T-cell (primary cell): ENCODE results near the gene PTTG1IP. TPM values are rescaled to one million over a fixed set of nuclear protein-coding genes. Genes with fewer than 3 reads are reported as not detected.

ENCODE experiments used
- ATAC-seq, 4 experiments: fragments of 200-7000 bp in 3 of 4; fragments of 150-1000 bp in 1 of 4; cut with Tn5 transposase; replicated peaks in 1 of 4; 1 replicate in 3 of 4; 2 replicates in 1 of 4; pipeline ENCODE4 v1.10.0; 2021; ENCODE audit warnings: moderate library complexity in 3 of 4, mild to moderate bottlenecking in 2 of 4, moderate number of reproducible peaks in 1 of 4
- CTCF ChIA-PET, 2 donors: fragments of 300-600 bp; sonication (Branson Sonifier 250); formaldehyde crosslinking; loops; one replicate each; lab custom pipeline; 2022; ENCODE audit warnings: antibody characterized with exemption in 2 of 2; lab: Charles Lee
- POLR2A ChIA-PET, 2 donors: fragments of 300-600 bp; sonication (Branson Sonifier 250); formaldehyde crosslinking; loops; one replicate each; lab custom pipeline; 2022; ENCODE audit warnings: antibody characterized with exemption in 2 of 2; lab: Charles Lee
- DNase-seq, 35 experiments: peaks; one replicate each; pipeline versions ENCODE4 v3.0.0 to v3.0.0-alpha.2; 2013 to 2023
- H3K27ac ChIP-seq: one replicate; pipeline ENCODE4 v1.5.1; 2013; ENCODE audit warnings: low read length
- H3K27me3 ChIP-seq, 2 experiments: replicated peaks in 1 of 2; 1 replicate in 1 of 2; 2 replicates in 1 of 2; pipeline versions ENCODE4 v1.6.1 to v1.7.0; 2013; ENCODE audit warnings: low read length in 1 of 2, mixed read lengths in 1 of 2; ENCODE audit not compliant: control insufficient read depth in 2 of 2, insufficient read depth in 2 of 2; ENCODE audit errors: extremely low read depth in 1 of 2
- H3K36me3 ChIP-seq, 2 donors: 1 replicate in 1 of 2; 2 replicates in 1 of 2; pipeline versions ENCODE4 v1.6.1 to v1.7.0; 2013; ENCODE audit warnings: low read length in 1 of 2; ENCODE audit not compliant: control insufficient read depth in 2 of 2, insufficient read depth in 1 of 2; ENCODE audit errors: extremely low read depth in 1 of 2
- H3K4me1 ChIP-seq, 2 experiments: 1 replicate in 1 of 2; 2 replicates in 1 of 2; pipeline versions ENCODE4 v1.6.1 to v1.7.0; 2013; ENCODE audit warnings: low read length in 2 of 2, mixed read lengths in 1 of 2; ENCODE audit not compliant: insufficient read depth in 2 of 2, control insufficient read depth in 1 of 2; ENCODE audit errors: extremely low read depth in 1 of 2
- H3K4me3 ChIP-seq, 2 donors: 1 replicate in 1 of 2; 2 replicates in 1 of 2; pipeline versions ENCODE4 v1.5.1 to v1.7.0; 2013; ENCODE audit warnings: mild to moderate bottlenecking in 2 of 2, low read length in 1 of 2, moderate library complexity in 1 of 2; ENCODE audit not compliant: control insufficient read depth in 1 of 2; ENCODE audit errors: extremely low read depth in 1 of 2
- H3K9me3 ChIP-seq: 2 replicates; pipeline ENCODE4 v1.7.0; 2013
- H3K27ac Mint-ChIP-seq, 2 donors: one replicate each; pipeline ENCODE4 v1.8.0; 2020 to 2021; ENCODE audit warnings: mild to moderate bottlenecking in 2 of 2, mixed read lengths in 2 of 2
- H3K27me3 Mint-ChIP-seq, 2 donors: one replicate each; pipeline ENCODE4 v1.8.0; 2021 to 2022; ENCODE audit warnings: mixed read lengths in 2 of 2
- H3K36me3 Mint-ChIP-seq: one replicate; pipeline ENCODE4 v1.8.0; 2021; ENCODE audit warnings: mixed read lengths
- H3K4me1 Mint-ChIP-seq, 3 donors: one replicate each; pipeline ENCODE4 v1.8.0; 2020 to 2022; ENCODE audit warnings: mixed read lengths in 3 of 3, mild to moderate bottlenecking in 1 of 3
- H3K4me3 Mint-ChIP-seq, 3 donors: one replicate each; pipeline ENCODE4 v1.8.0; 2020 to 2022; ENCODE audit warnings: mild to moderate bottlenecking in 3 of 3, mixed read lengths in 3 of 3, moderate library complexity in 3 of 3
- H3K9me3 Mint-ChIP-seq, 3 donors: one replicate each; pipeline ENCODE4 v1.8.0; 2020 to 2022; ENCODE audit warnings: mixed read lengths in 3 of 3
- WGBS: methylation state at CpG from one replicate; pipeline ENCODE4 v1.1.5; 2013; ENCODE audit warnings: missing lambda C conversion rate; ENCODE audit not compliant: insufficient coverage; 5-methylcytosine and 5-hydroxymethylcytosine counted together
- total RNA-seq, 35 experiments: library from RNA in 6 of 35; stranded (reverse) in 6 of 35; fragments of 120-200 nt in 1 of 35; gene quantifications; one replicate each; pipeline versions ENCODE4 v1.2.1 to v1.2.4 and lab custom pipeline; 2013 to 2026

Gene PTTG1IP
- total RNA-seq, 5 donors from 2014 or later (not counting 1 experiment from before 2014, with no cell fraction given) = 73.4 to 91.1 (median 90.2) TPM

- WGBS = 98% methylated on average over 13 of the region's 15 CpGs
- Mint-ChIP-seq H3K9me3 (no peaks in the 10 kb centered on the region), H3K36me3 (peaks cover 22% of the 10 kb centered on the region), H3K4me3 (no peak overlapping the region), H3K4me1 (peaks cover 9 to 21% (median 17%) of the 10 kb centered on the region in 3 donors), H3K27ac (no peak overlapping the region), H3K27me3 (no peaks in the 10 kb centered on the region)
- no peak for ATAC-seq
- Histone ChIP-seq H3K36me3 (peaks cover 43 to 88% of the 10 kb centered on the region in 2 donors), H3K4me1 (peaks cover 3 to 56% of the 10 kb centered on the region in 2 experiments), H3K4me3 (no peak overlapping the region), H3K27me3 (no peaks in the 10 kb centered on the region), H3K27ac (no peak overlapping the region), H3K9me3 (no peaks in the 10 kb centered on the region)
- ChIA-PET POLR2A (no interaction called here), CTCF (interaction anchor here (0.7 to 0.9 kb wide), 2 partner anchors 9 to 91 kb away, joined by 3 read pairs; no protein-coding TSS in a partner anchor)
- DNase-seq = no peak
Measured at GRCh38 chr21:44891631-44892031, 18.1 kb upstream of the PTTG1IP start.

GRCh38 chr21:44890961-44891541, 17.6 kb upstream of the PTTG1IP start:
- H3K9me3 Mint-ChIP-seq = no peaks in the 10 kb centered on the region
- H3K9me3 ChIP-seq = no peaks in the 10 kb centered on the region
- peaks cover 9 to 21% (median 17%) of the 10 kb centered on the region in 3 donors for H3K4me1 Mint-ChIP-seq
- H3K27ac ChIP-seq = no peak overlapping the region
- ChIA-PET CTCF (no interaction called here), POLR2A (no interaction called here)
- DNase-seq (no peak), ATAC-seq (no peak)
- peak overlapping the region; percentile 19 to 72 for H3K27ac Mint-ChIP-seq
- peaks cover 3 to 62% of the 10 kb centered on the region in 2 experiments for H3K4me1 ChIP-seq
- no peaks in the 10 kb centered on the region for H3K27me3 Mint-ChIP-seq
- no peak overlapping the region for H3K4me3 Mint-ChIP-seq
- no peaks in the 10 kb centered on the region for H3K27me3 ChIP-seq
- no peak overlapping the region for H3K4me3 ChIP-seq
- peaks cover 44 to 90% of the 10 kb centered on the region in 2 donors for H3K36me3 ChIP-seq
- peaks cover 21% of the 10 kb centered on the region for H3K36me3 Mint-ChIP-seq
- 95% methylated on average over 7 of the region's 9 CpGs for WGBS

GRCh38 chr21:44890338-44890931, 16.9 kb upstream of the PTTG1IP start:
- H3K36me3 Mint-ChIP-seq = peaks cover 18% of the 10 kb centered on the region
- WGBS = 93% methylated on average over 15 of the region's 24 CpGs
- ATAC-seq (no peak), DNase-seq (no peak)
- POLR2A ChIA-PET = no interaction called here
- Histone ChIP-seq H3K27ac (no peak overlapping the region), H3K36me3 (peaks cover 44 to 92% of the 10 kb centered on the region in 2 donors), H3K4me1 (peaks cover 3 to 63% of the 10 kb centered on the region in 2 experiments), H3K4me3 (no peak overlapping the region), H3K9me3 (no peaks in the 10 kb centered on the region), H3K27me3 (no peaks in the 10 kb centered on the region)
- H3K9me3 Mint-ChIP-seq = no peaks in the 10 kb centered on the region
- H3K4me3 Mint-ChIP-seq = no peak overlapping the region
- peaks cover 9 to 21% (median 17%) of the 10 kb centered on the region in 3 donors for H3K4me1 Mint-ChIP-seq
- H3K27me3 Mint-ChIP-seq = no peaks in the 10 kb centered on the region
- peak overlapping the region; percentile 19 to 72 for H3K27ac Mint-ChIP-seq
- CTCF ChIA-PET = no interaction called here

- Mint-ChIP-seq H3K27me3 (no peaks in the 10 kb centered on the region), H3K27ac (peak overlapping the region in 1 of 2 donors; percentile 11), H3K36me3 (peaks cover 16% of the 10 kb centered on the region), H3K4me1 (peaks cover 9 to 21% (median 17%) of the 10 kb centered on the region in 3 donors), H3K4me3 (no peak overlapping the region), H3K9me3 (no peaks in the 10 kb centered on the region)
- H3K9me3 ChIP-seq = no peaks in the 10 kb centered on the region
- peaks cover 39 to 87% of the 10 kb centered on the region in 2 donors for H3K36me3 ChIP-seq
- ATAC-seq (no peak), DNase-seq (no peak)
- H3K4me3 ChIP-seq = no peak overlapping the region
- no peaks in the 10 kb centered on the region for H3K27me3 ChIP-seq
- ChIA-PET POLR2A (no interaction called here), CTCF (no interaction called here)
- WGBS = 97% methylated on average over 28 of the region's 29 CpGs
- no peak overlapping the region for H3K27ac ChIP-seq
- peaks cover 3 to 61% of the 10 kb centered on the region in 2 experiments for H3K4me1 ChIP-seq
Measured at GRCh38 chr21:44889625-44890337, 16.3 kb upstream of the PTTG1IP start.

- Histone ChIP-seq H3K36me3 (peaks cover 38 to 77% of the 10 kb centered on the region in 2 donors), H3K4me3 (no peak overlapping the region), H3K4me1 (peaks cover 3 to 52% of the 10 kb centered on the region in 2 experiments), H3K9me3 (no peaks in the 10 kb centered on the region), H3K27ac (no peak overlapping the region), H3K27me3 (no peaks in the 10 kb centered on the region)
- no peak overlapping the region for H3K4me3 Mint-ChIP-seq
- H3K27me3 Mint-ChIP-seq = no peaks in the 10 kb centered on the region
- peaks cover 9 to 19% (median 16%) of the 10 kb centered on the region in 3 donors for H3K4me1 Mint-ChIP-seq
- H3K36me3 Mint-ChIP-seq = peaks cover 14% of the 10 kb centered on the region
- no peak for ATAC-seq
- ChIA-PET CTCF (no interaction called here), POLR2A (no interaction called here)
- 96% methylated on average over 45 of the region's 64 CpGs for WGBS
- H3K27ac Mint-ChIP-seq = no peak overlapping the region
- no peaks in the 10 kb centered on the region for H3K9me3 Mint-ChIP-seq
- no peak for DNase-seq
Measured at GRCh38 chr21:44888581-44889550, 15.4 kb upstream of the PTTG1IP start.
